ENCODE measurements around the gene GSG1L.
A peak's percentile ranks its signal among the peaks of the same experiment; 100 is the strongest.

Gene GSG1L

GRCh38 chr16:28013878-28014277 lies 49.6 kb downstream of the GSG1L start:
- no peak for DNase-seq

DNA sequence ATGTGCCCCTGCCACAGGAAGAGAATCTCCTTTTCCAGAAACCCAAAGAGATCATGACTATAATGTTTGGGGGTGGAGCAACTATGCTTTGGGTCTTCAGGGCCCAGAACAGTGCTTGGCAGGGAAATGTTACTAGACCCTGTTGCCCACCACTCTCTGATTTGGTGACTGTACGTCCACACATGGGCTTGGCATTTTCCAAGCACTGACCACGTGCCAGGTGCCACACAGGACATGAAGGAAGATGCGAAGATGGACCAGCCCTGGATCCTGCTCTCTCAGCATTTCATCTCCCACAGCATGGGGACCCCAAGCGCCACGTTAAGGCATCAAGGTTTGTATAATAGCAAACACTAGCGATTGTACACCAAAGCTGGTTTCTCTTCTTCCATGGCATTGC lies 50.1 kb downstream of the GSG1L start:
- DNase-seq = no peak

DNA sequence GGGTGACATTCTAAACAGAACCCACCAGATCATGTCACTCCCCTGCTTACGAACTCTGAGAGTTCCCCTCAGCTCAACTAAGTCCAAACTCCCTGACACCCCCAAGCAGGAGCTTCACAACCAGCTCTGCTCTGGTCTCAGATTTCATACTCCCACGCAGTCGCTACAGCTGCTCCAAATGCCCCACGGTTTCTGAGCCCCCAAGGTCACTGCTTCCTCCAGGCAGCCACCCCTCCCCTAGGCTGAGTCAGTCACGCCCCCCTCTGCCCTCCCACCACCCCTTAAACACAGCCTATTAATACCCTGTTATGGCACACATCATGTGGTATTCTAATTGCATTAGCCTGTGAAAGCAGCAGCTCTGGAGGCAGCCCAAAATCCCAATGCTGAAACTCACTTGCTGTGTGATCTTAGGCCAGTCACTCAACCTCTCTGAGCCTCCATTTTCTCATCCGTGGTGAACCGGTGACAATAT lies 51.5 kb downstream of the GSG1L start:
- DNase-seq = no peak

- DNase-seq = no peak
These were observed 52.3 kb downstream of the GSG1L start for GRCh38 chr16:28011223-28011622.

DNA sequence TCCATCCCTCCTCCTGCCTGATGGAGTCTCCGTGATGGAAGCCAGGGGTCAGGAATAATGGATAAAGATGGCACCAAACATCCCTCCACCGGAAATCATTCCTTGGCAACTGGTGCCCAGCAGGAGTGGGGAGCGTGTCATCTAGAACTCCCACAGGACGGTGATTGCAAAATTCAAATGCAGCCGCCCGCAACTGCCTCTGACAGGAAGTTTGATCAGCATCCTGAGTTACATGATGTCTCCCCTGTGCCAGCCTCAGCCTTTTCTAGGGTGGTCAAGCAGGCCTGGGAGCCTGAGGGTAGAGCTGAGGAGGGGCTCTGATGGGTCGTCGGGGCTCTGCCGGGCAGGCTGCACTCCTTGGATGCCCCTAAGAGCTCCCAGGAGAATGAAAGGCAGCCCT lies 52.8 kb downstream of the GSG1L start:
- DNase-seq = no peak

GRCh38 chr16:28009586-28010373 lies 53.7 kb downstream of the GSG1L start:
- DNase-seq = no peak

- no peak for DNase-seq
These were observed 59.6 kb downstream of the GSG1L start for GRCh38 chr16:28003923-28004322.

- no peak for DNase-seq
These were observed 60.3 kb downstream of the GSG1L start for GRCh38 chr16:28003021-28003865.

- no peak for DNase-seq
These were observed 61.9 kb downstream of the GSG1L start for GRCh38 chr16:28001642-28002041.

GRCh38 chr16:28001184-28001583 lies 62.3 kb downstream of the GSG1L start:
- no peak for DNase-seq

DNA sequence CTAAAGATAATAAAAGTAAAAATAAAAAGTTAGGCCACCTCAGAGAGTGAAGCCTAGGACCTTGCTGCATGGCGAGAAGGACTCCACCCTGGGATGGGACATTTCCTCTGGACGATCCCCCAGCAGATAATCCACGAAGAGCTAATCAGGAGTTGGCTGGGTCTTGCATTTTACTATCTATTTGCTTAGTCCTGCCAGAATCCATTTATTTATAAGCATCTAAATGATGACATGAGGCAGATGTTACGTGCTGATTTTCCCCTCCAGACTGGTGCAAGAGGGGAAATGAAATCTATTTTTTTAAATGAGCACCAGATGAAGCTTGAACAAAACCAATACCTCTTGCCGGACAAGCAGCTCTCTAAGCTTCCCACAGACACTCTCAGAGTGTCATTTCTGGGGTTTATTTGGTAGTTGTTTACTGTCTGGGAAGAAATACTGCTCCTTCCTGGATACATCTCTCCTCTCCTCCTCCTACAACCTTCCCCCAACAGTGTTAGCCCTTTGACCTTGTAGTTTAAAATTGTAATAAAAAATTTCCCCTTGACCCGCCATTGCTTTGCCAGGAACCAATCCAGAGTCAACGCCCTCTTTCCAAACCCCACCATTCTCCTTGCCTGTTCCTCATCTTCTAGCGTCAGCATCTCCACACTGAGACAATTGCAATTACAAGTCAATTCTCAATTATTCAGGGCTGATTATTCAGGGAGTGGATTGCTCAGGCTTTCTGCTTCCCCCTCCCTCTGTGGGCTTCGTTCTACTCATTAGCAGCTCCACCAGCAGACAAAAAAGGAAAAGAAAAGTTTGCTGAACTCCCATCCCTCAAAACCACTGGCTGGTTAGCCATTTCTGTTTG lies 63.0 kb downstream of the GSG1L start:
- no peak for DNase-seq

DNA sequence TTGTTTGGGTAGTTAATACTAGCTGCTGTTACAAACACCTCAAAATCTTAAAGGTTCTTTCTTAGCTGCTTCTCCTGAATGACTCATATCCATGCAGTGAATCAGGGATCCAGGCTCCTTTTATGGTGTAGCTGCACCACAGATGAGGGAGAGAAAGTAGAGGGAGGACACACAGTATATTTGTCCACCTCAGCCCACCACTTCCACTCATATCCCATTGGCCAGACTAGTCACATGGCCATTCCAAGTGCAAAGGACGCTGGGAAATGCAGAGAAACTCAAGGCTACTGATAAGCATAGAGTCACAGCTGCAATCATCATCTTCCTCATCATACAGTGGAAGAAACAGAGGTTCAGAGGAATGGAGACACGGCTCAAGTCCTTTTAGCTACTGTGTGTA lies 63.8 kb downstream of the GSG1L start:
- no peak for DNase-seq

- DNase-seq = peak in 1 of 5 experiments; percentile 46
These were observed 68.1 kb downstream of the GSG1L start for GRCh38 chr16:27995378-27995777.

- no peak for DNase-seq
These were observed 68.8 kb downstream of the GSG1L start for GRCh38 chr16:27994686-27995085.

GRCh38 chr16:27993587-27993986 lies 69.9 kb downstream of the GSG1L start:
- no peak for DNase-seq

GRCh38 chr16:27991876-27992275 lies 71.6 kb downstream of the GSG1L start:
- DNase-seq = no peak

GRCh38 chr16:27985981-27986380 lies 77.5 kb downstream of the GSG1L start:
- DNase-seq = no peak

DNA sequence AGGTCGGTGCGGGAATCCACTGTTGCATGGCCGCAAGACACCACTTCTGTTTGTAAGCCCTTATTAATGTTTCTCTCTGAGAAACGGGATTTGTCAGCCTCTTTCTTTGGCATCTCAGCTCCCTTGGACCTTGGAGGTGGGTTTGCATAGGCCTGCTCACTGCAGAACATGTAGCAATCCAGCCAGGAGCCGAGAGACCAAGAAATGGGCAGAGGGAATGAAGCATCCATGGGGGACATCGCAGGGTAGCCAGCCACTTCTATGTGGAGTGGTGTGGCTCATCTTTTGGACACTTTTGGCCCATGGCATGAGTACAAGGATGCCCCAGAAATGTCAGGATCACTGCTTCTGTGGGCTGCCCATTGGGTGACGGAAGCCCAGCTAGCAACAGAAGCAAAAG lies 79.4 kb downstream of the GSG1L start:
- DNase-seq = no peak

GRCh38 chr16:27983244-27983643 lies 80.3 kb downstream of the GSG1L start:
- no peak for DNase-seq

DNA sequence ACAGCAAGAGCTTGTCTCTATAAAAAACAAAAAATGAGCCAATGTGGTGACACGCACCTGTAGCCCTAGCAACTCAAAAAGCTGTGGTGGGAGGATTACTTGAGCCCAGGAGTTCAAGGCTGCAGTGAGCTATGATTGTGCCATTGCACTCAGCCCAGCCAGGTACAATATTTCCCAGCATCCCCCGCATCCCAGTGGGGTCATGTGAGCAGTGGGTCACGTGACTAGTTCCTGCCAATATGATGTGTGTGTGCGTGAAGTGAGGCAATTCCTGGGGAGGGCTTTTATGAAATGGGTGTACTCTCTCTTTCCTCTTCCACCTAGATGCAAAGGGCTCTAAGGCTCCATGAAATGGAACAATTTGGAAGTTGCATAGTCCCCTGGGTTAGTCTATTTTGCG lies 81.3 kb downstream of the GSG1L start:
- no peak for DNase-seq

- DNase-seq = no peak
These were observed 82.4 kb downstream of the GSG1L start for GRCh38 chr16:27980919-27981700.

Data from T-helper 2 cell (primary cell).